Osteocyte (in vitro differentiated cells): ENCODE measurements around the gene MS4A12. TPM values are rescaled to one million over a fixed set of nuclear protein-coding genes. Genes with fewer than 3 reads are reported as not detected.

Experiments
- DNase-seq: peaks from one replicate; pipeline ENCODE4 v3.0.0; 2021; ENCODE audit warnings: mixed read lengths; ENCODE audit not compliant: unreplicated experiment; ENCODE audit errors: extremely low spot score
- H3K27ac Mint-ChIP-seq: one replicate; pipeline ENCODE4 v1.8.0; 2021; ENCODE audit warnings: mild to moderate bottlenecking, mixed read lengths; ENCODE audit not compliant: unreplicated experiment
- H3K27me3 Mint-ChIP-seq: one replicate; pipeline ENCODE4 v1.8.0; 2021; ENCODE audit warnings: mixed read lengths; ENCODE audit not compliant: unreplicated experiment
- H3K36me3 Mint-ChIP-seq: one replicate; pipeline ENCODE4 v1.8.0; 2021; ENCODE audit warnings: mixed read lengths; ENCODE audit not compliant: unreplicated experiment
- H3K4me1 Mint-ChIP-seq: one replicate; pipeline ENCODE4 v1.8.0; 2021; ENCODE audit warnings: mixed read lengths; ENCODE audit not compliant: unreplicated experiment
- H3K4me3 Mint-ChIP-seq: one replicate; pipeline ENCODE4 v1.8.0; 2021; ENCODE audit warnings: mild to moderate bottlenecking, moderate library complexity, mixed read lengths; ENCODE audit not compliant: unreplicated experiment
- H3K9me3 Mint-ChIP-seq: one replicate; pipeline ENCODE4 v1.8.0; 2021; ENCODE audit warnings: mixed read lengths; ENCODE audit not compliant: unreplicated experiment
- total RNA-seq: library from RNA; stranded (reverse); gene quantifications from 2 replicates; pipeline ENCODE4 v1.2.1, GENCODE V29; 2021
- TF ChIP-seq, protein P1 (sequence below): fragments of 200-600 bp; sonication (generic); IDR thresholded peaks from 2 replicates; pipeline ENCODE4 v1.5.0; 2021; ENCODE audit warnings: antibody characterized with exemption, mild to moderate bottlenecking, moderate library complexity

Gene MS4A12
- total RNA-seq, 1 donor from 2014 or later = not detected

DNA sequence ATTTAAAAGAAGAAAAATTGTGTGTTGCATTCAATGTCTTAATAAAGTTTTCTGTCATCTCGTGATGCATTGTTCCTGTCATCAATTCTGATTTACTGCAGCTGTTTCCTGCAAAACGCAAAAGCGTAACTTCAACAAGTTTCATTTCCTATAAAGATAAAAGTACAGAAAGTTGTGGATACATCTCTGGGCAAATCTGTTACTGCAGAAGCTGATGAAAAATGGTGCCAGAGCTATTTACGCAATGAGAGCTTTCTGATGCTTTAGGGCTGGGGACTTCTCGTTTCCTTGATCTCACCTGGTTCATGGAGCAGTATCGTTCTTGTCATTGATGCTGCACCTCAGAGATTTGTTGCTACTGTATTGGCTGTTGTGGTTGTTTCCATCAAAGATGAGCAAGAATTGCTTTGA is 15.5 kb upstream of the MS4A12 start:
- DNase-seq = no peak
- no peaks in the 10 kb centered on the region for H3K9me3 Mint-ChIP-seq
- no peaks in the 10 kb centered on the region for H3K36me3 Mint-ChIP-seq
- no peak overlapping the region for H3K27ac Mint-ChIP-seq
- H3K4me1 Mint-ChIP-seq = no peaks in the 10 kb centered on the region
- H3K4me3 Mint-ChIP-seq = no peak overlapping the region
- TF ChIP-seq, protein P1, sequence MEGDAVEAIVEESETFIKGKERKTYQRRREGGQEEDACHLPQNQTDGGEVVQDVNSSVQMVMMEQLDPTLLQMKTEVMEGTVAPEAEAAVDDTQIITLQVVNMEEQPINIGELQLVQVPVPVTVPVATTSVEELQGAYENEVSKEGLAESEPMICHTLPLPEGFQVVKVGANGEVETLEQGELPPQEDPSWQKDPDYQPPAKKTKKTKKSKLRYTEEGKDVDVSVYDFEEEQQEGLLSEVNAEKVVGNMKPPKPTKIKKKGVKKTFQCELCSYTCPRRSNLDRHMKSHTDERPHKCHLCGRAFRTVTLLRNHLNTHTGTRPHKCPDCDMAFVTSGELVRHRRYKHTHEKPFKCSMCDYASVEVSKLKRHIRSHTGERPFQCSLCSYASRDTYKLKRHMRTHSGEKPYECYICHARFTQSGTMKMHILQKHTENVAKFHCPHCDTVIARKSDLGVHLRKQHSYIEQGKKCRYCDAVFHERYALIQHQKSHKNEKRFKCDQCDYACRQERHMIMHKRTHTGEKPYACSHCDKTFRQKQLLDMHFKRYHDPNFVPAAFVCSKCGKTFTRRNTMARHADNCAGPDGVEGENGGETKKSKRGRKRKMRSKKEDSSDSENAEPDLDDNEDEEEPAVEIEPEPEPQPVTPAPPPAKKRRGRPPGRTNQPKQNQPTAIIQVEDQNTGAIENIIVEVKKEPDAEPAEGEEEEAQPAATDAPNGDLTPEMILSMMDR = no peak
- peaks cover 26% of the 10 kb centered on the region for H3K27me3 Mint-ChIP-seq

DNA sequence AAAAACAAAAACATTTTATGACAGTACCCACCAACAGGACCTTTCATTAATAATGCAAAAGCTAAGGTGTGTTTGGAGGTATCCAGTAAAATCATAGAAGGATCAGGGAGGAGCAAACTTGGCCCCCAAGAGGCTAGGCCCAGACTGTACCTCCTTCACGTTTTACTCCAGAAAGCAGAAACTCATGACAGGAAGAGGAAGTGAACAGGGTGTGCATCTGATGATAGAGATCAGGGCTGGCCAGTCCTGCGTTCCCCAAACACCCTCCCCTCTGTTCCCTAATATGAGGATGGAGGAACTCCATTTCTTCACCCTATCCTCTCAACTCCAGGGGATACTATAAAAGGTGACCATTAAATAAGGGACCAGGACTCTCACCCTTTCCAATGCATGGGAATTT is 10.2 kb upstream of the MS4A12 start:
- no peaks in the 10 kb centered on the region for H3K9me3 Mint-ChIP-seq
- H3K4me3 Mint-ChIP-seq = no peak overlapping the region
- TF ChIP-seq, protein P1 = no peak
- no peaks in the 10 kb centered on the region for H3K4me1 Mint-ChIP-seq
- peaks cover 21% of the 10 kb centered on the region for H3K27me3 Mint-ChIP-seq
- no peak overlapping the region for H3K27ac Mint-ChIP-seq
- no peaks in the 10 kb centered on the region for H3K36me3 Mint-ChIP-seq
- no peak for DNase-seq

GRCh38 chr11:60485987-60486386 is 6.6 kb upstream of the MS4A12 start:
- H3K4me1 Mint-ChIP-seq = no peaks in the 10 kb centered on the region
- no peaks in the 10 kb centered on the region for H3K9me3 Mint-ChIP-seq
- no peaks in the 10 kb centered on the region for H3K36me3 Mint-ChIP-seq
- no peak overlapping the region for H3K4me3 Mint-ChIP-seq
- H3K27ac Mint-ChIP-seq = no peak overlapping the region
- no peak for DNase-seq
- TF ChIP-seq, protein P1 = peak; percentile 46
- peaks cover 3% of the 10 kb centered on the region for H3K27me3 Mint-ChIP-seq

DNA sequence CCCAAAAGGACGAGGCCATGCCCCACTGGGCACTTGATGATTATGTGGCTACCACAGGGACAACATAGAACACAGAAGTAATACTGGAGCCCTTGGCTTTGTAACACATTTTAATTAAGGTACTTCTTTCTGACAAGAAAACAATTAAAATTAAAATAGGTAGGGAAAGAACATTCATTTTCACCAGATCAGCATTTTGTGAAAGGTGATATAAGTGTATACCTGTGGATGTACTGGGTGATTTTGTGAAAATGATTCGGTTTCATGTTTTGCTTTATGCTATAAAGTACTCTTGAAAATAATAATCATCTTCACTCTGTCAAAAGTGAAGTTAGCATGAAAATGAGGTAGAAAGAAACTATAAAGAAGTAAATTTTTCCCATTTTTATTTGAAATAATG is 876 bp downstream of the MS4A12 start:
- no peak overlapping the region for H3K4me3 Mint-ChIP-seq
- no peaks in the 10 kb centered on the region for H3K27me3 Mint-ChIP-seq
- no peak for DNase-seq
- TF ChIP-seq, protein P1 = no peak
- H3K4me1 Mint-ChIP-seq = peaks cover 4% of the 10 kb centered on the region
- no peaks in the 10 kb centered on the region for H3K9me3 Mint-ChIP-seq
- no peaks in the 10 kb centered on the region for H3K36me3 Mint-ChIP-seq
- no peak overlapping the region for H3K27ac Mint-ChIP-seq

DNA sequence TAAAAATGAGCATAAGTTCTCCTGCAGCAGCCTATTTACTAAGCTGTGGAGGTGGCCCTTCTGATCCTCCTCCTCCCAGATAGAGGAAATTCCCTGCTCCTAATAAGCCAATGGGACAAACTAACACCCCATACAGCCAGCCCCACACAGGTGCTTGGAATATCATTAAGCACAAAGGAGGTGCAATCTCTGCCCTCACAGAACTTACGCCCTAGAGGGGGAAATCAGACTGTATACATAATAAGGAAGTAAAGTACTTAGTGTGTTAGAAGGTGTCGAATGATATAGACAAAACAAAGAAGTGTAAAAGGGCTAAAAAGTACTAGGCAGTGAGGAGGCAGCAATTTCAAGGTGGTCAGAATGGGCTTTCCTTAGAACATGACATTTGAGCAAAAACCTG is 5.8 kb downstream of the MS4A12 start:
- DNase-seq = no peak
- Mint-ChIP-seq H3K9me3 (no peaks in the 10 kb centered on the region), H3K27me3 (no peaks in the 10 kb centered on the region), H3K27ac (peak overlapping the region; percentile 12), H3K4me3 (no peak overlapping the region), H3K4me1 (peaks cover 26% of the 10 kb centered on the region), H3K36me3 (no peaks in the 10 kb centered on the region)
- TF ChIP-seq, protein P1 = no peak
